Cardiac muscle cell (in vitro differentiated cells and primary cell): ENCODE measurements around the gene RDH5. TPM values are rescaled to one million over a fixed set of nuclear protein-coding genes. Genes with fewer than 3 reads are reported as not detected.

Experiments
- DNase-seq, 2 donors: peaks; one replicate each; pipeline versions ENCODE4 v3.0.0 to v3.0.0-alpha.2; 2010 to 2017; ENCODE audit warnings: low read depth in 1 of 2, low spot score in 1 of 2
- H3K27ac ChIP-seq: fragments of 200-600 bp; sonication (generic); 2 replicates; pipeline ENCODE4 v1.5.1; 2016
- H3K27me3 ChIP-seq: fragments of 200-600 bp; sonication (generic); 2 replicates; pipeline ENCODE4 v1.6.0; 2016; ENCODE audit warnings: control low read depth
- H3K36me3 ChIP-seq: fragments of 200-600 bp; sonication (generic); 2 replicates; pipeline ENCODE4 v1.5.1; 2016; ENCODE audit warnings: control low read depth
- H3K4me1 ChIP-seq: fragments of 200-600 bp; sonication (generic); 2 replicates; pipeline ENCODE4 v1.8.1; 2017; ENCODE audit warnings: low read depth, mild to moderate bottlenecking, mixed run types
- H3K4me3 ChIP-seq: fragments of 200-600 bp; sonication (generic); 2 replicates; pipeline ENCODE4 v1.5.1; 2016; ENCODE audit warnings: mild to moderate bottlenecking
- H3K9me3 ChIP-seq: fragments of 200-600 bp; sonication (generic); 2 replicates; pipeline ENCODE4 v1.5.1; 2017; ENCODE audit warnings: low read depth, mild to moderate bottlenecking, control low read depth
- polyA plus RNA-seq: library from polyadenylated mRNA; unstranded; fragments of >200 nt; fragmentation: Nextera tagmentation; extraction: Ambion mirVana; gene quantifications from 2 replicates; pipeline ENCODE4 v1.2.1, GENCODE V29; 2016
- total RNA-seq: library from RNA; depleted of rRNA; stranded (reverse); fragments of >200 nt; gene quantifications from 2 replicates; pipeline ENCODE4 v1.2.3, GENCODE V29; 2016
- TF ChIP-seq, protein P1 (sequence below): IDR thresholded peaks from 2 replicates; pipeline ENCODE4 v1.5.1; 2012; ENCODE audit warnings: low read depth, mild to moderate bottlenecking, low read length

Gene RDH5
- total and polyA plus RNA-seq, 2 experiments from 2014 or later, result 10.1 to 12.6 TPM

- H3K9me3 ChIP-seq, result no peaks in the 10 kb centered on the region
- peaks cover 27% of the 10 kb centered on the region for H3K4me1 ChIP-seq
- H3K4me3 ChIP-seq, result no peak overlapping the region
- no peak for DNase-seq
- no peaks in the 10 kb centered on the region for H3K36me3 ChIP-seq
- TF ChIP-seq, protein P1, sequence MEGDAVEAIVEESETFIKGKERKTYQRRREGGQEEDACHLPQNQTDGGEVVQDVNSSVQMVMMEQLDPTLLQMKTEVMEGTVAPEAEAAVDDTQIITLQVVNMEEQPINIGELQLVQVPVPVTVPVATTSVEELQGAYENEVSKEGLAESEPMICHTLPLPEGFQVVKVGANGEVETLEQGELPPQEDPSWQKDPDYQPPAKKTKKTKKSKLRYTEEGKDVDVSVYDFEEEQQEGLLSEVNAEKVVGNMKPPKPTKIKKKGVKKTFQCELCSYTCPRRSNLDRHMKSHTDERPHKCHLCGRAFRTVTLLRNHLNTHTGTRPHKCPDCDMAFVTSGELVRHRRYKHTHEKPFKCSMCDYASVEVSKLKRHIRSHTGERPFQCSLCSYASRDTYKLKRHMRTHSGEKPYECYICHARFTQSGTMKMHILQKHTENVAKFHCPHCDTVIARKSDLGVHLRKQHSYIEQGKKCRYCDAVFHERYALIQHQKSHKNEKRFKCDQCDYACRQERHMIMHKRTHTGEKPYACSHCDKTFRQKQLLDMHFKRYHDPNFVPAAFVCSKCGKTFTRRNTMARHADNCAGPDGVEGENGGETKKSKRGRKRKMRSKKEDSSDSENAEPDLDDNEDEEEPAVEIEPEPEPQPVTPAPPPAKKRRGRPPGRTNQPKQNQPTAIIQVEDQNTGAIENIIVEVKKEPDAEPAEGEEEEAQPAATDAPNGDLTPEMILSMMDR, result no peak
- H3K27me3 ChIP-seq, result no peaks in the 10 kb centered on the region
- H3K27ac ChIP-seq, result no peak overlapping the region
Observed at GRCh38 chr12:55733021-55733555, 12.9 kb downstream of the RDH5 start.

DNA sequence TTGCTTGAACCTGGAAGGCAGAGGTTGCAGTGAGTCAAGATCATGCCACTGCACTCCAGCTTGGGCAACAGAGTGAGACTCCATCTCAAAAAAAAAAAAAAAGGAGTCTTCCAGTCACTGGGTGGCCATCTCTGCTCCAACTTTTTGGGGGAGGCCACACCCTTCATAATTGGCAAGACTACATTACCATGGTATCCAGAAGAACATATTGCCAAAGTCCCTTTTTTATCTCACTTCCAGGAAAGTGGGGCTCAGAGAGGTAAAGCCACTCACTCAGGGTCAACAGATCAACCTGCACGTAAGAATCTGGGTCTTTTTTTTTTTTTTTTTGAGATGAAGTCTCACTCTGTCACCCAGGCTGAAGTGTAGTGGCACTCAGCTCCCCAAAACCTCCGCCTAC is 13.7 kb downstream of the RDH5 start:
- Histone ChIP-seq H3K9me3 (no peaks in the 10 kb centered on the region), H3K27ac (no peak overlapping the region), H3K4me1 (peaks cover 27% of the 10 kb centered on the region), H3K36me3 (no peaks in the 10 kb centered on the region), H3K27me3 (no peaks in the 10 kb centered on the region), H3K4me3 (no peak overlapping the region)
- DNase-seq, result no peak
- TF ChIP-seq, protein P1, result no peak

DNA sequence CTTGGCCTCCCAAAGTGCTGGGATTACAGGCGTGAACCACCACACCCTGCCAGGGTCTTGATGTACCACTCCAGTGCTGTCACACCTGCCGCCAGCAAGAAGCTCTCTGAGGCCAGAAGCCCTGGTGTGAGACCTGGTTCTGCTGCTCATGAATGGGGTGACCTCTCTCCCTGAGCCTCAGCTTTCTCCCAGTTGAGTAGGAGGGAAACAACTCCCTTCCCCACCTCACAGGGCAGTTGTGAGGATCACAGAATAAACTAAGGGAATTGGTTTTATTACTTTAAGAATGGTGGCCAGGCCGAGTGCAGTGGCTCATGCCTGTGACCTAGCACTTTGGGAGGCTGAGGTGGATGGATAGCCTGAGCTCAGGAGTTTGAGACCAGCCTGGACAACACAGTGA is 14.4 kb downstream of the RDH5 start:
- H3K27me3 ChIP-seq, result no peaks in the 10 kb centered on the region
- no peaks in the 10 kb centered on the region for H3K36me3 ChIP-seq
- H3K27ac ChIP-seq, result no peak overlapping the region
- H3K4me3 ChIP-seq, result no peak overlapping the region
- peaks cover 27% of the 10 kb centered on the region for H3K4me1 ChIP-seq
- H3K9me3 ChIP-seq, result no peaks in the 10 kb centered on the region
- no peak for DNase-seq
- TF ChIP-seq, protein P1, result no peak

- Histone ChIP-seq H3K9me3 (no peaks in the 10 kb centered on the region), H3K27me3 (no peaks in the 10 kb centered on the region), H3K4me3 (no peak overlapping the region), H3K27ac (peak overlapping the region; percentile 56), H3K4me1 (peaks cover 16% of the 10 kb centered on the region), H3K36me3 (no peaks in the 10 kb centered on the region)
- TF ChIP-seq, protein P1, result no peak
- DNase-seq, result no peak
Observed at GRCh38 chr12:55736076-55736475, 15.9 kb downstream of the RDH5 start.

DNA sequence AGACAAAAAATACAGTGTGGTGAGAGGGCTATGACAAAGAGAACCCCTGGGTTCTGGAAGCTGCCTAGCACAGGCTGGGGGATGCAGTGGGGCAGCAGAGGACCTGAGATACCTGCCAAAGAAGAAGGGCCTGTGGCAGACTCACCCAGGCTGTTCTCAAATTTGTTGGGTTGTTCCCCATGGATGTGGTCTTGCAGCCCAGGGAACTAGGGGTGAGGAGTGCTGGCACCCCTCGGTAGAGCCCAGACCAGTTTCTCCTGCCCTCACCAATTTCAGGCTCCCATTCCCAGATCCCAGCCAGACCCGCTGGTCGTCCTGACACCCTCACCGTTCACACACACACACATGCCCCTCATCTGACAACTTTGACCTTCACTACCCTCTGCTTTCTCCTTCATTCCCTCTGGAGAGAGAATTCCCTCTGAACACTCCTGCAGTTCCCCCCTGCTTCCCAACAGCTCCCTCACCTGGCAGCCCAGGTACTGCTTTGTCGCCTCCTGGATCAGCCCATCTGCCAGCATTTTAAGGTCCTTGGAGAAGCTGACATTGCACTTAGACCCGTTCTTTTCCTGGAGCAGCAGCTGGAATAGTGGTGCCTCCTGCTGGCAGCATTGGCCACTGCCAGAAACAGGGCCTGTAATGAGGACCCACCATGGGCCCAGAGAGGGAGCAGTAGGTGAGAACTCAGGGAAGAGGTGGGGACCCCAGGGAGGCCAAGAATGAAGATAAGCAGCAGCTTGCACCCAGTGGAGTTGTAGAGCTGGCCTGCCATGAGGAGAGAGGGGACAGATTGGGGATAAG is 16.8 kb downstream of the RDH5 start:
- H3K4me1 ChIP-seq, result peaks cover 16% of the 10 kb centered on the region
- TF ChIP-seq, protein P1, result peak; percentile 93
- H3K36me3 ChIP-seq, result no peaks in the 10 kb centered on the region
- peak overlapping the region; percentile 64 for H3K4me3 ChIP-seq
- H3K9me3 ChIP-seq, result no peaks in the 10 kb centered on the region
- DNase-seq, result peak; percentile 79 to 80
- peak overlapping the region; percentile 56 for H3K27ac ChIP-seq
- no peaks in the 10 kb centered on the region for H3K27me3 ChIP-seq
